OCI-LY1 (cell line): Measurements from ENCODE around the gene ZNF195.
"Not testable (repeated sequence)": the region's sequence is repeated elsewhere in the genome, so short reads cannot be mapped to it uniquely, and the experiment has no call there.

Experiments used
- EZH2 ChIP-seq: fragments of 200-600 bp; sonication (generic), shearing (Covaris generic); IDR thresholded peaks from 2 replicates; pipeline ENCODE4 v1.8.0; 2017; ENCODE audit warnings: borderline replicate concordance, mixed run types, mild to moderate bottlenecking, antibody characterized with exemption, low read length, moderate library complexity, mixed read lengths
- TF ChIP-seq, protein P1 (sequence below): fragments of 200-600 bp; sonication (generic), shearing (Covaris generic); IDR thresholded peaks from 2 replicates; pipeline ENCODE4 v1.5.1; 2017; ENCODE audit warnings: mild to moderate bottlenecking, antibody characterized with exemption, low read length, moderate library complexity, mixed read lengths

- TF ChIP-seq, protein P1, sequence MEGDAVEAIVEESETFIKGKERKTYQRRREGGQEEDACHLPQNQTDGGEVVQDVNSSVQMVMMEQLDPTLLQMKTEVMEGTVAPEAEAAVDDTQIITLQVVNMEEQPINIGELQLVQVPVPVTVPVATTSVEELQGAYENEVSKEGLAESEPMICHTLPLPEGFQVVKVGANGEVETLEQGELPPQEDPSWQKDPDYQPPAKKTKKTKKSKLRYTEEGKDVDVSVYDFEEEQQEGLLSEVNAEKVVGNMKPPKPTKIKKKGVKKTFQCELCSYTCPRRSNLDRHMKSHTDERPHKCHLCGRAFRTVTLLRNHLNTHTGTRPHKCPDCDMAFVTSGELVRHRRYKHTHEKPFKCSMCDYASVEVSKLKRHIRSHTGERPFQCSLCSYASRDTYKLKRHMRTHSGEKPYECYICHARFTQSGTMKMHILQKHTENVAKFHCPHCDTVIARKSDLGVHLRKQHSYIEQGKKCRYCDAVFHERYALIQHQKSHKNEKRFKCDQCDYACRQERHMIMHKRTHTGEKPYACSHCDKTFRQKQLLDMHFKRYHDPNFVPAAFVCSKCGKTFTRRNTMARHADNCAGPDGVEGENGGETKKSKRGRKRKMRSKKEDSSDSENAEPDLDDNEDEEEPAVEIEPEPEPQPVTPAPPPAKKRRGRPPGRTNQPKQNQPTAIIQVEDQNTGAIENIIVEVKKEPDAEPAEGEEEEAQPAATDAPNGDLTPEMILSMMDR = peak; percentile 66
- not testable (repeated sequence) for TF ChIP-seq EZH2
Measured at GRCh38 chr11:3408722-3409121, 29.8 kb upstream of the ZNF195 start.
